NOMO-1 treated with dmso at 0.1 percent for 144 hours (cell line): ENCODE data around the gene CTIF.
A peak's percentile ranks its signal among the peaks of the same experiment; 100 is the strongest.

Experiments used
- DNase-seq: peaks from one replicate; lab custom pipeline; 2025; ENCODE audit not compliant: unreplicated experiment; lab: John Stamatoyannopoulos, UW

CTIF gene

DNA sequence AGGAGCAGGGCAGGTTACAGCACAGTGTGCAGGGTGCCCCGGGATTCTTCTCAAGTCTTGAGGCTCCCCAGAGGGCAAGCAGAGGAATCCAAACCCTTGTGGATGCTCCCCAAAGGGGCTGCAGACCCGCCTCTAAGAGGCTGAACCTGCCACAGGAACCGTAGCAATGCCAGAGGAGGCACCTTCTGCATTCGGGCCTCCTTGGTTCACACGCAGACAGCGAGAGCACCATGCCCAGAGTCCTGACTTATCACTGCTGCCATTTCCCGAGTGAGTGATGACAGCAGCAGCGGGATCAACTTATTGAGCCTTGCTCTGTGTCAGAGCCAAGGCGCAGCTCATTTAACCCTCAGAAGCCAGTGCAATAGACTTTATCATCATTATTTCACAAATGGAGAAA is 203.5 kb downstream of the CTIF start:
- no peak for DNase-seq

DNA sequence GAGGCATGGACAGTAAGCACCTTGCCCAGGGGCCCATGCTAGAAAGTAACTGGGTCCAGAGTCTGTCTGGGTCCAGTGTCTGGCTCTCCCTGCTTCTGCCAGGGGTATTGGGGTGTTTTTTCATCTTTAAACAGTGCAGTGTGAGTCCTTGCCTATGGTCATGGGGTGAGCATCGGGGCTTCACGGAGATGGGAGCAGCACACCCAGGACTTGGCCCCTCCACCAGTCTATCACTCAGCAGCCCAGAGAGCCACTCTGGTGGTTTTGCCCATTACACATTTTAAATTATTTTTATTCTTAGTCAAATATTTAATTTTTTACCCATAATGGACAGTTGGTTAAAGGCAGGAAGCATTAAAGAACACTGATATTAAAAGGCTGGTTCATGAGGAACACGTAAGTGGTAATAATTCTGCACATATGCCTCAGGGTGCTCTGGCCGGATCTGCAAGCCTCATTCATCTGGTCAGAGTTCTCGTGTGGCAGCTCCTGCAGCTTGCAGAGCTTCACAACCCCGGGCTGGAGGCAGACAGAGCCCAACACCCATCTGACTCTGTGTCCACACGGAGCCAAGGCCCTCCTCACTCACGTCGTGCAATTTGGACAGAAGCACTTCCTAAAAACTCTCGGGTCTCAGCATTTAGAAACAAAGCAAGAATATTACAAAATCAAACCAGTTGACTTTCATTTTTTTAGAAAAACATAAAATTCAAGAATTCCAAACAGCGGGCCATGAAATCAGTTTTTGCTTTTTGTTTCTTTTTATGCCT is 204.1 kb downstream of the CTIF start:
- DNase-seq = peak; percentile 87

DNA sequence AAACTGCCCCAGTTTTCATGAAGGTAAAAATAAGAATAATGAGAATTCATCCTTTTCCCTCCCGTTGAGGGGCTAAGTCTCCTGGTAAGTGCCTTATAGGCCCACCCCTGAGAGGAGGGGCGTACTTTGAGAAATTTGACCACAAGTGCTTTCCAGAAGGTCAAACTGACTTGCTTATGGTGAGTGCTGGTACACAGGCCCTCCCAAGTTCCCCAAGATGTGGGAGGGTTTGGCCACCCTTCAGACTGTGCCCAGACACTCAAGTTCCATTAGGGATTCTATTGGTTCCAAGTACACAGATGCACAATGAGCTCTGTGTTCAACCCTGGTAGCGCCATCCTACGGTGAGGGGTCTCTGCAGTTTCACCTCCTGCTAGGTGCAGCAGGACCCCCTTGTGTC is 205.1 kb downstream of the CTIF start:
- no peak for DNase-seq

DNA sequence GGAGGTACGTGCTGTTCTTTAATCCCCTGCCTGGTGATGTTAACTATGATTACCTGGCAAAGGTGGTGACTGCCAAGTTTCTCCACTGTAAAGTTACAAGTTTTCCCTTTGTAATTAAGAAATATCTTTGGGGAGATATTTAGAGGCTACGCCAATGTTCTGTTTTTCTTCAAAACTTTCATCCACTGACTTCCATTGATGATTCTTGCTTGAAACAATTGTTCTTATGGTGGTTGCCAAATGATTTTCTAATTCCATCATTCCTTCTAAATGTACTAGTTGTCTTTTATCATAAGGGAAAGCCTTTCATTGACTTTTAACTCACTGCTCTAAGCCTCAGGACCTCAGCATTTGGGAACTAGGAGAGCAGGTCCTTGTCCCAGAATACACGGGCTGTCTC is 206.5 kb downstream of the CTIF start:
- DNase-seq = no peak

DNA sequence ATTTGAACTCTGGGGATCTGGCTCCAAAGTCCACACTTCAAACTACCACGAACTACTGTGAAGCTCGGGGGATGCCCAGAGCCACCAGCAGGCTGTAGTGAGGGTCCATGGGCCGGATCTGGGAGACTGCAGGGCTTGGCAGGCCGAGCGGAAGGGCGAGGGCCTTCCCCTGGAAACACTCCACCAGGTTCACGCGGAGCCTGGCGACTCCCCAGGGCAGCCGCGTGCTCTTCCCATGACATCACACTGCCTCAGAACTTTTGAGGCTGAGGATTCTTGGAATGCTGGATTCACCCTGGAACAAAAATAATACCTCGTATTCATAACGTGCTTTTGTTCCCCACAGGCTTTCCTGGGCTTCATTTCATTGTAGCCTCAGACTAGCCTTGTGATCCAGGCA is 210.9 kb downstream of the CTIF start:
- DNase-seq = no peak

DNA sequence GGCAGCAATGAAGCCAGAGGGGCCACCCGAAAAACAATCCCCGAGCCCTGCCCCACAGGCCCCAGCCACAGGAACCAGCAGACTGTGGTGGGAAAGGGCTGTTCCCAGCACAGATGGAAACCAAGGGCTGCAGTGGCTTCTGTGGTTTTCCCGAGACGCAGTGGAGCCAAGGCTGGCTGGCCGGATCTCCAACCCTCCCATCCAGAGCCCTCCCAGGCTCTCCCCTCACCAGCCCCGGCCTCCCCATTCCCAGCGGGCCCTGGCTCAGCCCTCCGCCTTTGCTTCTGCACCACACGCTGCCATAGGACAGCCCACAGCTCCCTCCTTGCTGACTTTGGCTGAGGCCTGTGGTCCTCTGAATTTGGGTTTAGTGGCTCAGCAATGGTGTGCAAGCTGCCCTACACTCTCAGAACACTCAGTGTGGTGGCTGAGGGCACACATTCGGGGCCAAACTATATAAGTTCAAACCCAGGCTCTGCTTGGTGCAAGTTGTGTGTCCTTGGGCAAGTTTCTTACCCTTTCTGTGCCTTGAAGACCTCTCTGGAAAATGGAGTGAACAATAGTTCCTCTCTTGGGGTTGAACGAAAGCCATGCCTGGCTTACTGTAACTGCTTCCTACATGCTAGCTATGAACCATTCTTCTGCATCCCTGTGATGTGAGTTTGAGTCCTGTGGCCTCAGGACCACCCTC is 211.8 kb downstream of the CTIF start:
- DNase-seq = no peak

DNA sequence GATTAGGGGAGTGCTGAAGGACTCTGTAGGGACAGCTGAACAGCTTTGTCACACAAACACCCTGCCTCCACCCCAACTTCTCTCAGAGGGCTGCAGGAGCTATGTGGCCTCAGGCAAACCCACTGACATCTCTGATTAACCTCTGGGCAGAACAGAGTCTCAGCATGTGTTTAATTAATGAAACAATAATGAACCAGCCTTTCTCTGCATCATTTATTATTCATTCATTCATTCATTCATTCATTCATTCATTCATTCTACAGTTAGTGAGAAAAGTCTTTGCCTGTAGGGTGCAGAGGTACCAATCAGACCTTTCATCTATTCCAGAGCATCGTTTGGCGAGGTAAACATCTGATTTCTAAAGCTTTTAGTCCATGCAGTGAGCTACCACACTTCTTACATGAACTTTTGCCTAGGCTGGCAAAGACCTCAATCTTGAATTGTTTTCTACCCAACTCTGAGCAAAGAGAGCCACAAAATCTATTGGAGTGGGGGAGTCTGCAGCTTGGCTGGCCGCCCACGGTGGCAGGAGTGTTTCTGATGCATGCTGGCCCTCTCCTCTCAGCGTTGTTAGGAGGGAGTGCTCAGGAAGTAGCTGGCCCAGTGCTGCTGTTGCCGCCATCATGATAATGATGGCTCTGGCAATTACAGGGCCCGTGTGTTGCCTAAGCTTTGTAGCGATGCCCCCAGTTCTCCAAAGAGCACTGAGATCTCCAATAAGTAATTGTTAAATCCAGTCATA is 213.1 kb downstream of the CTIF start:
- no peak for DNase-seq

DNA sequence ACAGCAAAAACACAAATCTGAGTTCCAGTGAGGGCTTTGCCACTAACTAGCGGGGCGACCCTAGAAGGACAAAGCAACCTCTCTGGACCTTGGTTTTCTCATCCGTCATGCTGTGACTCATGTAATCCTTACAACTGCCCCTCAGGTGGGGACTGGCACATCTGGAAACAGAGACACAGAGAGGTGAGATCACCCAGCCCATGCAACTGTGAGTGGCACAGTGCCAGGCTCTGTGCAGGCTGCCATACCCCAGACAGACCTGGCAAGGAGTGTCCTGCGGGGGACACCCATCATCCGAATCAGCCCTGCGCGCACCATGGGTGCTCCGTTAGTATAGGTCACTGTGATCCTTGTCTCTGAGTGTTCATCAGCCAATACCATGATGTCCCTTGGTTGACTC is 213.6 kb downstream of the CTIF start:
- no peak for DNase-seq

DNA sequence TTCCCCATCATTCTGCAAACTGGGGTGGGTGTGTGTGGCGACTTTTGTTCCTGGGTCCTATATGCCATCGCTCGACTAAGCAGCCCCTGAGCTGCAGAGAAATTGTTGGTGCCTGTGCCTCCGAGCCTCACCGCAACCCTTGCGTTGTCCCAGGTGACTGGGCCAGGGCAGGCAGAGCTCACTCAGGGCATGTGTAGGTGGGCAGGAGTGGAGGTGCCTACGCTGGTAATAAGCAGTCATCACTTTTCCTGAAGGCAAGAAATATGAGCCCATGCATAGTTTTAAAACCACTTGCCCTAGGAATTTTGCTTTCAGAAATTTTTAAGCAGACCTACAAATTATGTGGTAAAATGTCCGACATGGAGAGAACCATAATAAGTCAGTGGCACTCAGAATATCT is 214.1 kb downstream of the CTIF start:
- no peak for DNase-seq

DNA sequence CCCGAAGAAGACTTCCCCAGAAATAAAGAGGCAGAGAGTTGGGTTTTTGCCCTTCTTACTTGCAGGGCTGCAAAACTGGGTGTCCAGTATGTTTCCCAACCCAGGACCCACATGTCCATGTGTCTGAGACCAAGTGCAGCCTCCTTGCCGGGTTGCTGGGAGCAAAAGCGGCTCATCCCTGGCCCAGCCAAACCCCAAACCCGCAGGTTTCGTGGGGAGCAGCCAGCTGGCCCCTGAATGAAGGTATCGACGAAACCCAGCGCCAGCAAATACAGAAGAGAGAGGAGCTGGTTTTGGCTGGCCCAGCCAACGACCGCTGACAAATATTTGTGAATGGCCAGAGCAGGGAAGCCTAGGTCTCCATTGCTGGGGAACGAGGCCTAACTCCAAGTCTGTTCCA is 214.9 kb downstream of the CTIF start:
- DNase-seq = no peak

DNA sequence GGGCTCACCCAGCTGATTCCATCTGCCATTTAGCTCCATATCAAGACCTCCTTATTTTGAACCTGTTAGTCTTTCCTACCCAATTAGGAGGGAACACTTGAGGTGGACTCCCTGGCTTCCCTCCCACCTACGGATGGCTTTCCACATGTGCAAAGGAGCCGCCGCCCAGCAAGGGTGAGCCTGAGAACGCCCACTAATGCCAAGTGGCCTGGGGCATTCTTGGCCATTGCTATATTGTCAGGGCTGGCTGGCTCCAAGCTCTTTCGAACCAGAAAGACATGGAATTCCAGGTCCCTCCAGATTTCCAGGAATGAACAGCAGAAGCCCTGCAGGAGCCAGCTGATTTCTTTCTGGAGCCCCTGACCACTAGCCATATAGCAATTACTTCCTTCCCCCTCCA is 215.7 kb downstream of the CTIF start:
- no peak for DNase-seq

DNA sequence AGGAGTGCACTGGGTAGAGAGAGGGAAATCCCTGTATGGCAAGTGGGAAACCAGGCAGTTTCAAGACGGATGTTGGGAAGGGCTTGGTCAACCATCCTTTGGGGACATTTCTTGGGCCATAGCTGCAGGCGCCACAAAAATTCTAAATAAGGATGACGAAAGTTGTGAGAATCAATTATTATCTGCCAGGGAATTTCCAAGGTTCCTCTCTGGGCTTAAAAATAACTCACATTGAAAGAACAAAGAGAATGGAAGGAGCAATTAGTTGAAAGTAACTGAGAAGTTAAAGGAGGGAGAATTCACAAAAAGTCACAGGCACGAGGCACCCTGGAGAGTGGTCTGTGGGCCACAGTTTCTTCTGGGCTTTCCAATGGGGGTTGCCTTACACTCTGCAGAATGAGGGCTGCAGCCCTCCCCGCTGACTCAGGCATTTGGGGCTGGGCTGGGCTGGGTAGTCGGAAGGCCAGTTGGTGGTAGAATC is 216.2 kb downstream of the CTIF start:
- no peak for DNase-seq

DNA sequence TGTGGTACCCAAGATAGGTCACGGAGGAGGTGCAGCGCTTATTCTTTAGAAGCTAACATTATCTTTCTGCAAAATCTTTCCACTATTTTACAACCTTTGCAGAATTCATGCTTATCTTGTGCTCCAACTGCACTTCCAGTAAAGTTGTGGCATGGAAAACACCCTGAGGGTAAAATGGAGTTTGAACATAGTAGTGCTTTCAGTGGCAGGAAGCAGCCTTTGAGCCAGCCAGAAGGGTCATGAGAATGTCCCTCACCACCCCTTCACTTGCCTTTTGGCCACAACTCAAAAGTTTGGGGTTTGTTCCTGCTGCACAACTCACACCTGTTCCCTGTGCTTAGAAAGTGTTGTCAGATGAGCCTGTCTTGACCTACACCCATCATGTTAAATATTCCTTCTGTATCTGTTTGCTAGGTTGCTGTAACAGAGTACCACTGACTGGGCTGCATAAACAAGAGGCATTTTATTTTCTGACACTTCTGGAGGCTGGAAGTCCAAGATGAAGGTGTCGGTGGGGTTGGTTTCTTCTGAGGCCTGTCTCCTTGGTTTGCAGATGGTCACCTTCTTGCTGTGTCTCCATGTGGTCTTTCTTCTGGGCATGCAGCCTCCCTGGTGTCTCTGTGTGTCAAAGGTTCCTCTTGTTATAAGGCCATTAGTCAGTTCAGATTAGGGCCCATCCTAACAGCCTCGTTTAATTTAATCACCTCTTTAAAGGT is 217.8 kb downstream of the CTIF start:
- no peak for DNase-seq

DNA sequence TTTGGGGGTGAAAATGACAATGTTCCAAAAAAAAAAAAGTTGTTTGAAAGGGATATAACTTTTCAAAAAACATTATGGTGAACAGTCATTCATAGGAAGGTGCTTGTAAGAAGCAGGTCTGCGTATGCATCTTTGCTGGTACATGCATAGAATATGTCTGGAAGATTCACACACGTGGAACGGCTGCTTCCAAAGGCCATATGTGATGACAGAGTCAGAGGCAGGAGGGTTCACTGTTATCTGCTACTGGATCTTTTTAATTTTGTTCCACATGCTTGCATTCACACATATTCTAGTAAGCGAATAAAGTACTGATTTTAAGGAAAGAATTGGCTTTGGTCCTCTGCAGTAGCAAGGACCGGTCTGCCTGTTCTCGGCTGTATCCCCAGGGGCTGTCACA is 218.5 kb downstream of the CTIF start:
- DNase-seq = no peak

DNA sequence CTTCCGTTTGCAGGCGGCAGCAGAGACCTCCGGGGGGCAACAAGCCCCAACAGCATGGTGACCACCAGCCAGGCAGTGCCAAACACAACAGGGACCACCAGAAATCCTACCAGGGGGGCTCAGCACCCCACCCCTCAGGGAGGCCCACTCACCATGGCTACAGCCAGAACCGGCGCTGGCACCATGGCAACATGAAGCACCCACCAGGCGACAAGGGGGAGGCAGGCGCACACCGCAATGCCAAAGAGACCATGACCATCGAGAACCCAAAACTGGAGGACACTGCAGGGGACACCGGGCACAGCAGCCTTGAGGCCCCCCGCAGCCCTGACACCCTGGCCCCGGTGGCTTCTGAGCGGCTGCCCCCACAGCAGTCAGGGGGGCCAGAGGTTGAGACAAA is 219.1 kb downstream of the CTIF start:
- DNase-seq = no peak

DNA sequence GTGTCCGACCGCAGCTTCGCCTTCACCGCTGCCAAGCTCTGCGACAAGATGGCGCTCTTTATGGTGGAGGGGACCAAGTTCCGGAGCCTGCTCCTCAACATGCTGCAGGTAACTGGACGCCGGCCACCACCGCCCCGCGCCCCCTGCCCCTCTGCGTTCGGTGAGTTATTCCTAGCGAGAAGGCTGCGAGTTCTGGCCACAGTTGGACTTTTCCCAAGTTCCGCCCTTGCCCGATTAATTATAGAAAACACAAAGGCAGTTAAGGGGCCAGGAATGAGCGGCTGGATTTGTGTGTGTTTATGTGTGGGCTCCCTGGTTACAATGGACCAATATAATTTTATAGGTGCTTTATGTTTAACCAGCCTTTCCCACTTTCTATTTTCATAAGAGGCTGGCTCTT is 222.8 kb downstream of the CTIF start:
- DNase-seq = no peak

DNA sequence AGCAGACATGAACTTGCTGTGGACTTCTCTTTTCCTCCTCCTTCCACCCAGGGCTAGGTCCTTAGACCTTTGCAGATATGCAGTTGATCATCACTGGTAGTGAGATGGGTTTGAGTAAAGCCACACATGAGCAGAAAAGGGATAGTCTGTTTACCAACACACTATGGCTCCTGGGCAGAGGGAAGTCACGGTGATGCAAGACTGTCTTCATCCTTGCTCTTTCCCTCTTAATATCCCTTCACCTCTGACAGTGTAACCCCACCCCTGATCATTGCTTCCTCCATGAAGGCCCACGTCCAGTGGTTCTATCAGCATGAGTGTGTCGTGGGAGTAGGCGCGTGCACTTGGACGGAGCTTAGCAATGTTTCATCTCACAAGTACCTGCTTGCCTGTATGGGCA is 223.2 kb downstream of the CTIF start:
- DNase-seq = no peak

DNA sequence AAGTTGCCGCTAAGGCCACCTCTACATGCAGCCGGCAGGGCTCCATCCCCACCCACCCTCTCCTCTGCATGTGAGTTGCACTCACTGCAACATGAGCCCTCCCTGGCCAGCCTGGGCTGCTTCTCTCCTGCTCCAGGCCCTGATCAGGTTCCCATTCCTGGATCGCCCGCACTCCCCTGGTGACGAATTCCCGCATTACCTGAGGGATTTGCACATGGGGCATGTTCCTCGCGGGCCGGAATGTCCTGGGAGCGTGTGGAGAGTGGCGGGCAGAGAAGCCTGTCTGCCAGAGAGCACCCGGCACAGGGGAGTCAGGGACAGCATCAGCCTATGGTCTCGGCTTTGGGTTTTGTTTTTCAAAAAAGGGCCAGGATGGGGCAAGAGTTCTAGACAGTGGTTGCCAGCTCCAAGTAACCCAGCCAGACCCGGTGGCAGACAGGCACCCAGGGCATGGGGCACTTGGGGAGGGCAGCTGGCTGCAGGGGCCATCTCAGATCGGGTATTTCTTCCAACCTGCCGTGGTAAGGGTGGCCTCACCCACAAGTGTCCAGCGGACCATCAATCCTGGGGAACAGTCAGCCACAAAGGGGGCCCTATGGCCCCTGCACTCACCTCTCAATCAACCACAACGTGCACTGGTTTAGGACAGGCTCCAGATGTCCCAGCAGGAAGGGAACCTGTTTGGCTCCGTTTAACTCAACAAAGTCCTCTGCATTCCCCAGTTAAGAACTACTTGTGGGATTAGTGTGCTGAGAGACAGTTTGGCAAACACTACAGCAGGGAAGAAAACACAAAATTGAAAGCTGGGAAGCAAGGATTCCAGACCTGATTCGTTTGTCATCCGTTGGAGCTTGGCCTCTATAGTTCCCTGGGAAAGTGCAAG is 224.2 kb downstream of the CTIF start:
- no peak for DNase-seq

DNA sequence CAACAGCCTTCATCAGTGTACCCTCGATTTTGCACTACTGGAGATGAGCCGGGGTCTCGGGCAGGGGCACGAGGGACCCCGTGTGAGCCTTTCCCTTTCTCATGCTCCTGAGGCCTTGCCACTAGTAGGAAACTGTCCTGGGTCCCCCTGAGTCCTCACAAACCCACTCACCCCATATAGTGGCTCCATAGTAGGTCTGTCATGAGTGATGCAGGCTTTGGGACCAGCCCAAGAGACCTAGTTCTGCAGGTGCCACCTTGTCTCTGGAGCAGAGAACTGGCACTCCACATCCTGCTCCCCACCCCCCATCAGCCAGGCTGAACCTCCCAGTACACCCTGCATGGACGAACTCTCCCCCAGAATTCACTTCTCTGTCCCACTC is 224.9 kb downstream of the CTIF start:
- DNase-seq = no peak

DNA sequence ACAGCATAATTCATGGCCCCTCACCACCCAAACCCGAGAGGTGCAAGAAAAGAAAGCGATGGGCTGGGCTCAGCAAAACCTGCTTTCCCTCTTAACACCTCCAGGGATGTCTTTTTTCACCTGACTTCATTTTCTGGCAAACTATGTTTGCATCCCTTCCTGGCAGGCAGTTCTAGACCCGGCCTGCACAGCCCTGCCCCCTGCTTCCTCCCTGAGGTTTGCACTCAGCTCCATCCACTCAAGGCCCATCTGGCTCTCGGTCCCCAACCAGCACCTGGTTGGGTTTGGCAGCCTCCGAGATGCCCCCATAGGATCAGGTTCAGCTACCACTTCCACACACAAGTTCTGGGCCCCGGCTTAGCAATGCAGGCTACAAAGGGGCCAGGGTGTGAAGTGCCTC is 226.2 kb downstream of the CTIF start:
- DNase-seq = no peak
